HG02943 (cell line): ENCODE measurements around the gene SPDYE11.
"Not testable (repeated sequence)": the region's sequence is repeated elsewhere in the genome, so short reads cannot be mapped to it uniquely, and the experiment has no call there.

Source experiments
- ATAC-seq: cut with Tn5 transposase; IDR thresholded peaks from one replicate; pipeline ENCODE4 v1.9.1; 2021; ENCODE audit warnings: mild to moderate bottlenecking, low read depth, moderate library complexity; ENCODE audit not compliant: unreplicated experiment

SPDYE11 gene

GRCh38 chr7:73057811-73058210 is at the start of gene SPDYE11:
Gene SPDYE11 (minus strand): TSS chr7:73057911. CDS start chr7:73056111, 1,800 bp downstream.
- ATAC-seq: not testable (repeated sequence)

- not testable (repeated sequence) for ATAC-seq
Observed at GRCh38 chr7:73085938-73086337, 28.2 kb upstream of the SPDYE11 start, which contains the start of gene SPDYE9. Gene SPDYE9 (minus strand): TSS chr7:73086038. CDS start chr7:73084238, 1,800 bp downstream.

GRCh38 chr7:73029666-73030065 is 28.0 kb downstream of the SPDYE11 start, which contains the start of gene SPDYE8:
Gene SPDYE8 (minus strand): TSS chr7:73029766. CDS start chr7:73027966, 1,800 bp downstream.
- not testable (repeated sequence) for ATAC-seq

GRCh38 chr7:73006491-73006890 is 51.2 kb downstream of the SPDYE11 start:
- not testable (repeated sequence) for ATAC-seq

GRCh38 chr7:73005693-73006447 is 51.8 kb downstream of the SPDYE11 start:
- peak; percentile 87 for ATAC-seq

- ATAC-seq: peak; percentile 82
Observed at GRCh38 chr7:73005356-73005692, 52.4 kb downstream of the SPDYE11 start.

- ATAC-seq: not testable (repeated sequence)
Observed at GRCh38 chr7:72997887-72998468, 59.7 kb downstream of the SPDYE11 start.
